CD4-positive, alpha-beta memory T cell (primary cell): ENCODE results near the gene LYPD6. TPM values are rescaled to one million over a fixed set of nuclear protein-coding genes. Genes with fewer than 3 reads are reported as not detected.

Experiments used
- CTCF ChIA-PET: fragments of 350-600 bp; sonication (Branson Sonifier 250); formaldehyde crosslinking; loops from one replicate; lab custom pipeline; 2021; ENCODE audit warnings: inconsistent platforms; ENCODE audit not compliant: partially characterized antibody; lab: Charles Lee
- POLR2A ChIA-PET: fragments of 350-600 bp; sonication (Branson Sonifier 250); formaldehyde crosslinking; loops from one replicate; lab custom pipeline; 2021; ENCODE audit not compliant: partially characterized antibody; lab: Charles Lee
- DNase-seq, 5 donors: peaks; one replicate each; pipeline versions ENCODE4 v3.0.0 to v3.0.0-alpha.2; 2020 to 2022; ENCODE audit warnings: mixed read lengths in 1 of 5
- H3K27ac ChIP-seq: one replicate; pipeline ENCODE4 v1.7.0; 2013; ENCODE audit warnings: low read depth, low read length
- H3K27me3 ChIP-seq: 2 replicates; pipeline ENCODE4 v1.7.0; 2013; ENCODE audit warnings: mild to moderate bottlenecking, low read length, moderate library complexity; ENCODE audit not compliant: insufficient read depth
- H3K36me3 ChIP-seq: 2 replicates; pipeline ENCODE4 v1.7.0; 2013; ENCODE audit warnings: mild to moderate bottlenecking, low read length, moderate library complexity; ENCODE audit not compliant: insufficient read depth
- H3K4me1 ChIP-seq: 2 replicates; pipeline ENCODE4 v1.7.0; 2013; ENCODE audit warnings: mild to moderate bottlenecking, low read length, moderate library complexity; ENCODE audit not compliant: insufficient read depth
- H3K4me3 ChIP-seq, 2 donors: one replicate each; pipeline ENCODE4 v1.7.0; 2013; ENCODE audit warnings: low read length in 2 of 2, mild to moderate bottlenecking in 1 of 2
- H3K9me3 ChIP-seq, 2 donors: one replicate each; pipeline ENCODE4 v1.7.0; 2013; ENCODE audit warnings: low read length in 2 of 2, control low read depth in 1 of 2; ENCODE audit not compliant: control insufficient read depth in 1 of 2
- H3K27ac Mint-ChIP-seq, 7 donors: one replicate each; pipeline ENCODE4 v1.8.0; 2020 to 2021; ENCODE audit warnings: mixed read lengths in 7 of 7, mild to moderate bottlenecking in 6 of 7, inconsistent platforms in 3 of 7, moderate library complexity in 3 of 7
- H3K27me3 Mint-ChIP-seq, 2 donors: one replicate each; pipeline ENCODE4 v1.8.0; 2020 to 2021; ENCODE audit warnings: mixed read lengths in 2 of 2
- H3K36me3 Mint-ChIP-seq, 2 donors: one replicate each; pipeline ENCODE4 v1.8.0; 2020 to 2021; ENCODE audit warnings: mixed read lengths in 2 of 2, inconsistent platforms in 1 of 2, mild to moderate bottlenecking in 1 of 2
- H3K4me1 Mint-ChIP-seq, 4 donors: one replicate each; pipeline ENCODE4 v1.8.0; 2020 to 2021; ENCODE audit warnings: mixed read lengths in 4 of 4, mild to moderate bottlenecking in 1 of 4
- H3K4me3 Mint-ChIP-seq, 8 donors: one replicate each; pipeline ENCODE4 v1.8.0; 2020 to 2021; ENCODE audit warnings: mixed read lengths in 8 of 8, mild to moderate bottlenecking in 7 of 8, moderate library complexity in 6 of 8, inconsistent platforms in 3 of 8
- H3K9me3 Mint-ChIP-seq, 8 donors: one replicate each; pipeline ENCODE4 v1.8.0; 2020 to 2021; ENCODE audit warnings: mixed read lengths in 8 of 8, mild to moderate bottlenecking in 5 of 8, inconsistent platforms in 3 of 8, moderate library complexity in 1 of 8
- intact Hi-C: fragments of 100-400 bp; cut with micrococcal nuclease; formaldehyde crosslinking; loops from one replicate; pipeline ENCODE4 v1.15.1; 2023
- polyA plus RNA-seq, 2 donors: library from polyadenylated mRNA; unstranded; fragments of 300-500 nt; fragmentation: Illumina TruSeq; gene quantifications; one replicate each; pipeline ENCODE4 v1.2.3, GENCODE V29; 2021
- total RNA-seq, 2 experiments: library from RNA; stranded (reverse); gene quantifications; one replicate each; pipeline ENCODE4 v1.2.3, GENCODE V29; 2021

The LYPD6 gene
- total and polyA plus RNA-seq, 4 experiments from 2014 or later = not detected

- intact Hi-C loops = no loop called here
- H3K4me1 ChIP-seq = no peaks in the 10 kb centered on the region
- ChIA-PET POLR2A (no interaction called here), CTCF (no interaction called here)
- no peaks in the 10 kb centered on the region for H3K36me3 ChIP-seq
- Mint-ChIP-seq H3K9me3 (peaks cover 0 to 4% (median 0%) of the 10 kb centered on the region in 8 donors), H3K4me1 (peaks cover 0 to 8% (median 0%) of the 10 kb centered on the region in 4 donors), H3K27me3 (peaks cover 10 to 19% of the 10 kb centered on the region in 2 donors), H3K36me3 (no peaks in the 10 kb centered on the region), H3K4me3 (no peak overlapping the region), H3K27ac (no peak overlapping the region)
- H3K27me3 ChIP-seq = no peaks in the 10 kb centered on the region
- no peak overlapping the region for H3K27ac ChIP-seq
- DNase-seq = no peak
- no peaks in the 10 kb centered on the region for H3K9me3 ChIP-seq
- no peak overlapping the region for H3K4me3 ChIP-seq
Observed at GRCh38 chr2:149363958-149364357, 33.6 kb downstream of the LYPD6 start.

DNA sequence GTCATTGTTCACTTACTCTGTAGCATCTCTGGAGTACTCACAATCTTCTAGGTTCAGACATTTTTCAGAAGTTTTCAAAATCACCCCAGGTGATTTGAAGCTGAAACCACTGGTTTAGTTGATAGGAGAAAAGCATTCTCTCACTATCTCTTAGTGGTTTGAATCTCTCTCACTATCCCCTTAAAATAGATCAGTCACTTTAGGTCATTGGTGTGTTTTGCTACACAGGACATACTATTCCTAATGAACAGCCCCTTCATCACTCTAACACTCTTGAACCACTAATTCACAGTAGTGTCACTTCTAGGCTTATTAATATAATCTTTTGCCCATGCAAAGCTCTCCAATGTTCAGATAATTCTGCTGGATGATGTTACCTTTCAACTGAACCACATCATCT, 34.5 kb downstream of the LYPD6 start:
- peaks cover 10 to 24% of the 10 kb centered on the region in 2 donors for H3K27me3 Mint-ChIP-seq

GRCh38 chr2:149365931-149366583, 35.7 kb downstream of the LYPD6 start:
- intact Hi-C loops = no loop called here
- no peak overlapping the region for H3K27ac Mint-ChIP-seq
- CTCF ChIA-PET = no interaction called here

More for the DNA sequence above, 34.5 kb downstream of the LYPD6 start:
- Mint-ChIP-seq H3K4me3 (no peak overlapping the region), H3K27ac (no peak overlapping the region), H3K9me3 (peaks cover 0 to 6% (median 0%) of the 10 kb centered on the region in 8 donors), H3K4me1 (peaks cover 0 to 8% (median 0%) of the 10 kb centered on the region in 4 donors), H3K36me3 (no peaks in the 10 kb centered on the region)
- H3K4me1 ChIP-seq = no peaks in the 10 kb centered on the region
- H3K36me3 ChIP-seq = no peaks in the 10 kb centered on the region
- DNase-seq = no peak
- intact Hi-C loops = no loop called here
- ChIA-PET POLR2A (no interaction called here), CTCF (interaction anchor here (0.6 kb wide), 1 partner anchor 327 kb away, joined by 3 read pairs; no protein-coding TSS in a partner anchor)
- no peaks in the 10 kb centered on the region for H3K27me3 ChIP-seq
- H3K9me3 ChIP-seq = no peaks in the 10 kb centered on the region
- H3K27ac ChIP-seq = no peak overlapping the region
- no peak overlapping the region for H3K4me3 ChIP-seq

GRCh38 chr2:149370061-149370775, 39.8 kb downstream of the LYPD6 start:
- H3K4me3 Mint-ChIP-seq = no peak overlapping the region

More at GRCh38 chr2:149365931-149366583, 35.7 kb downstream of the LYPD6 start:
- POLR2A ChIA-PET = no interaction called here
- Histone ChIP-seq H3K4me3 (no peak overlapping the region), H3K36me3 (no peaks in the 10 kb centered on the region), H3K27me3 (no peaks in the 10 kb centered on the region), H3K27ac (no peak overlapping the region), H3K9me3 (no peaks in the 10 kb centered on the region), H3K4me1 (no peaks in the 10 kb centered on the region)
- no peaks in the 10 kb centered on the region for H3K4me1 Mint-ChIP-seq
- no peaks in the 10 kb centered on the region for H3K36me3 Mint-ChIP-seq
- peaks cover 10 to 24% of the 10 kb centered on the region in 2 donors for H3K27me3 Mint-ChIP-seq
- H3K4me3 Mint-ChIP-seq = no peak overlapping the region
- DNase-seq = no peak
- H3K9me3 Mint-ChIP-seq = peaks cover 0 to 6% (median 0%) of the 10 kb centered on the region in 8 donors

DNA sequence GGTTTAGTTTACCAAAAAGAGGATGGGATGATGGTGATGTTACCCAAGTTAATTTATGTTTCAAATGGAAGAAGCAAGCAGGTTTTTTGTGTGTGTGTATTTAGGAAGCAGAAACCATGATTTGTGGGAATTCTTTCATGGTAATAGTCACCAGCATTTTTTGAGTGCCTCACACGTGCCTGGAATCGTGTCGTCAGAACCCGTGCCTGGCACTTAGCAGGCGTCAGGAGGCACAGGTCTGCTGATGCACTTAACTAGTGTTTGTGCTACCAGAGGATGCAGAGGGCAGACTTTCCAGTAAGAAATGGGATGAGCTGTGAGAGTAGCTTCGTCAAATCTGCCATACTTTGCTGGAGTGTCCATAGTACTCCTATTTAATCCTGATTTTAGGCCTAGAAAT, 41.1 kb downstream of the LYPD6 start:
- Mint-ChIP-seq H3K27ac (no peak overlapping the region), H3K4me3 (no peak overlapping the region), H3K4me1 (no peaks in the 10 kb centered on the region), H3K9me3 (peaks cover 0 to 6% (median 0%) of the 10 kb centered on the region in 8 donors), H3K27me3 (peaks cover 3 to 23% of the 10 kb centered on the region in 2 donors), H3K36me3 (no peaks in the 10 kb centered on the region)
- Histone ChIP-seq H3K27me3 (no peaks in the 10 kb centered on the region), H3K27ac (no peak overlapping the region), H3K36me3 (no peaks in the 10 kb centered on the region), H3K4me3 (no peak overlapping the region), H3K4me1 (no peaks in the 10 kb centered on the region), H3K9me3 (no peaks in the 10 kb centered on the region)
- intact Hi-C loops = no loop called here
- ChIA-PET POLR2A (no interaction called here), CTCF (interaction anchor here (1.0 kb wide), 1 partner anchor 8 kb away, joined by 3 read pairs; no protein-coding TSS in a partner anchor)
- no peak for DNase-seq

More at GRCh38 chr2:149370061-149370775, 39.8 kb downstream of the LYPD6 start:
- Histone ChIP-seq H3K4me1 (no peaks in the 10 kb centered on the region), H3K36me3 (no peaks in the 10 kb centered on the region), H3K27me3 (no peaks in the 10 kb centered on the region), H3K9me3 (no peaks in the 10 kb centered on the region), H3K27ac (no peak overlapping the region), H3K4me3 (no peak overlapping the region)
- H3K27me3 Mint-ChIP-seq = peaks cover 5 to 21% of the 10 kb centered on the region in 2 donors
- DNase-seq = no peak
- intact Hi-C loops = no loop called here
- H3K4me1 Mint-ChIP-seq = no peaks in the 10 kb centered on the region
- no peak overlapping the region for H3K27ac Mint-ChIP-seq
- ChIA-PET POLR2A (no interaction called here), CTCF (interaction anchor here (1.0 kb wide), 2 partner anchors 9 to 10 kb away, joined by 3 read pairs; no protein-coding TSS in a partner anchor)
- H3K36me3 Mint-ChIP-seq = no peaks in the 10 kb centered on the region
- H3K9me3 Mint-ChIP-seq = peaks cover 0 to 6% (median 0%) of the 10 kb centered on the region in 8 donors

- Histone ChIP-seq H3K27me3 (no peaks in the 10 kb centered on the region), H3K4me1 (no peaks in the 10 kb centered on the region), H3K9me3 (no peaks in the 10 kb centered on the region), H3K36me3 (no peaks in the 10 kb centered on the region), H3K27ac (no peak overlapping the region), H3K4me3 (no peak overlapping the region)
- intact Hi-C loops = no loop called here
- H3K27ac Mint-ChIP-seq = no peak overlapping the region
- ChIA-PET POLR2A (interaction anchor here (0.6 kb wide), 1 partner anchor 311 kb away, joined by 3 read pairs; no protein-coding TSS in a partner anchor), CTCF (no interaction called here)
- H3K9me3 Mint-ChIP-seq = no peaks in the 10 kb centered on the region
- no peak for DNase-seq
- H3K4me3 Mint-ChIP-seq = no peak overlapping the region
- no peaks in the 10 kb centered on the region for H3K36me3 Mint-ChIP-seq
- H3K4me1 Mint-ChIP-seq = no peaks in the 10 kb centered on the region
- H3K27me3 Mint-ChIP-seq = peaks cover 6 to 7% of the 10 kb centered on the region in 2 donors
Observed at GRCh38 chr2:149375801-149376361, 45.5 kb downstream of the LYPD6 start.

DNA sequence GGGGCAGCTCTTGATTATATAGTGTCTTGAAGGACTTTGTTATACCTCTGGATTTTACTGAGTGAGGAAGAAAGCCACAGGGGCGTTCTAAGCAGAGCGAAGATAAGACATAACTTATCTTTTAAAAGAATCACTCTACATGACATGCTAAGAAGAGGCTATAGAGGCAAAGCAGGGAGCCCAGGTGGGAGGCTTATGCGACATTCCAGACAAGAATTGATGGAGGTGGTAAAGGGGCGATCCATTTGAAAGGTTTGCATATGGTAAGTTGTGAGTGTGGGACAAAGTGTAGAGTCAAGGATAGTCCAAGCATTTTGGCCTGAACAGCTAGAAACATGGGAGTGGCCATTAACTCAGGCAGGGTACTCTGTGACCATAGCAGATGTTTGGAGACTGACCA, 49.8 kb downstream of the LYPD6 start:
- Mint-ChIP-seq H3K36me3 (no peaks in the 10 kb centered on the region), H3K9me3 (peaks cover 0 to 1% (median 0%) of the 10 kb centered on the region in 8 donors), H3K4me1 (no peaks in the 10 kb centered on the region), H3K27ac (no peak overlapping the region), H3K27me3 (peaks cover 6% of the 10 kb centered on the region in 2 donors), H3K4me3 (no peak overlapping the region)
- H3K9me3 ChIP-seq = no peaks in the 10 kb centered on the region
- H3K27me3 ChIP-seq = no peaks in the 10 kb centered on the region
- H3K4me1 ChIP-seq = no peaks in the 10 kb centered on the region
- no peak for DNase-seq
- intact Hi-C loops = no loop called here
- CTCF ChIA-PET = interaction anchor here (0.6 to 1.1 kb wide), 2 partner anchors 9 to 11 kb away, joined by 3 read pairs; no protein-coding TSS in a partner anchor
- H3K27ac ChIP-seq = no peak overlapping the region
- no peaks in the 10 kb centered on the region for H3K36me3 ChIP-seq
- POLR2A ChIA-PET = no interaction called here
- H3K4me3 ChIP-seq = no peak overlapping the region
